SK-N-MC (cell line): Measurements from ENCODE around the gene ELF2.

ENCODE experiments used
- EZH2 ChIP-seq: fragments of 200-600 bp; sonication (generic); IDR thresholded peaks from one replicate; pipeline ENCODE4 v1.6.1; 2017; ENCODE audit warnings: antibody characterized with exemption
- FOXP2 ChIP-seq: optimal IDR thresholded peaks from 2 replicates; pipeline ENCODE3; 2011; ENCODE audit warnings: mild to moderate bottlenecking, moderate library complexity; ENCODE audit not compliant: insufficient read depth; ENCODE audit errors: extremely low read length, control extremely low read depth
- POLR2AphosphoS5 ChIP-seq: IDR thresholded peaks from 2 replicates; pipeline ENCODE4 v1.6.1; 2012; ENCODE audit warnings: mild to moderate bottlenecking, low read depth, low read length, borderline replicate concordance

GRCh38 chr4:139221687-139222086, 44.7 kb upstream of the ELF2 start:
- TF ChIP-seq EZH2 (no peak), POLR2AphosphoS5 (no peak), FOXP2 (no peak)
